ENCODE data around the gene TRPM2. TPM values are rescaled to one million over a fixed set of nuclear protein-coding genes. Genes with fewer than 3 reads are reported as not detected.

TRPM2 gene
- total and polyA plus RNA-seq, 2 of the 4 experiments (the other 2 are of a cell fraction): not detected

- H3K56ac ChIP-seq (ENCODE audit: extremely low read depth, insufficient read depth, low read length): no peak overlapping the region
- H2BK120ac ChIP-seq (ENCODE audit: low read depth, low read length): no peak overlapping the region
- intact Hi-C loops (cut with micrococcal nuclease): no loop called here
- H2BK15ac ChIP-seq (ENCODE audit: low read depth, low read length): no peak overlapping the region
- ChIA-PET CTCF (interaction anchor here (0.6 kb wide), 1 partner anchor 31 kb away, joined by 3 read pairs; no protein-coding TSS in a partner anchor), POLR2A (ENCODE audit: unreplicated experiment) (no interaction called here)
- no peak overlapping the region for H4K5ac ChIP-seq (ENCODE audit: low read depth, low read length)
- no peak for DNase-seq
- 79% methylated on average over 5 of the region's 16 CpGs; no CpG with 5 or more reads in 1 of the 2 experiments for WGBS, 2 experiments (ENCODE audit: extremely low coverage in 2 of 2, insufficient read length in 1 of 2)
- no peak overlapping the region for H2AK9ac ChIP-seq (replicated peaks; ENCODE audit: low read depth, low read length, poor library complexity)
- ATAC-seq (ENCODE audit: low read depth): no peak
- no peak overlapping the region for H4K8ac ChIP-seq (ENCODE audit: low read depth in 2 of 2, low read length in 2 of 2)
- H3K27me3 ChIP-seq (ENCODE audit: control insufficient read depth, insufficient read depth, low read length): no peaks in the 10 kb centered on the region
- H2BK20ac ChIP-seq (ENCODE audit: low read depth, low read length): no peak overlapping the region
- H3K4me1 ChIP-seq (ENCODE audit: control insufficient read depth, insufficient read depth, low read length): peaks cover 21% of the 10 kb centered on the region
- TF ChIP-seq BHLHE40 (IDR thresholded peaks at IDR 0.05; ENCODE audit: low read depth, low read length) (no peak), CHD1 (IDR thresholded peaks at IDR 0.05; ENCODE audit: low read depth, low read length) (no peak), ELK1 (IDR thresholded peaks at IDR 0.05; ENCODE audit: borderline replicate concordance, low read depth, low read length) (no peak)
- no peak overlapping the region for H3K14ac ChIP-seq (replicated peaks; ENCODE audit: low read depth, low read length)
- H3K9me1 ChIP-seq (ENCODE audit: insufficient read depth, low read length): no peaks in the 10 kb centered on the region
- no peak overlapping the region for H3K4ac ChIP-seq (ENCODE audit: low read depth, low read length)
- H3K4me2 ChIP-seq (ENCODE audit: low read depth, low read length): no peak overlapping the region
- BruUV-seq (replicated peaks): no TSS peak
- peaks cover 15 to 56% of the 10 kb centered on the region in 2 experiments for H3K79me1 ChIP-seq (ENCODE audit: low read depth in 1 of 2, low read length in 2 of 2)
- H4K91ac ChIP-seq (ENCODE audit: insufficient read depth, low read depth, low read length): no peak overlapping the region
- dilution Hi-C loops (cut with HindIII; ENCODE audit: low sequenced_read_pairs, unreplicated experiment): no loop called here
- peak overlapping the region; percentile 56; the same call in 1 of the 2 replicates for H2AK5ac ChIP-seq (ENCODE audit: low read depth, low read length)
- no peak overlapping the region for H3K27ac ChIP-seq (ENCODE audit: insufficient read depth, low read length)
- no peak overlapping the region for H3K9ac ChIP-seq (ENCODE audit: low read depth, low read length)
- H3K36me3 ChIP-seq (ENCODE audit: control insufficient read depth, insufficient read depth, low read length): peaks cover 15% of the 10 kb centered on the region
- no peak overlapping the region for H3K4me3 ChIP-seq (ENCODE audit: insufficient read depth, low read depth, low read length)
- H2AFZ ChIP-seq (replicated peaks; ENCODE audit: low read length, poor library complexity): no peak overlapping the region
- in situ Hi-C loops (cut with MboI; ENCODE audit: low sequenced_read_pairs): no loop called here
- H4K20me1 ChIP-seq (ENCODE audit: insufficient read depth, low read length): peaks cover 70% of the 10 kb centered on the region
- no peak overlapping the region; the same call in 1 of the 2 replicates for H3K23ac ChIP-seq (ENCODE audit: low read depth, low read length)
- no peak overlapping the region for H2BK5ac ChIP-seq (ENCODE audit: low read depth, low read length, poor library complexity, severe bottlenecking)
- H3K9me3 ChIP-seq (ENCODE audit: control insufficient read depth, insufficient read depth, low read length): no peaks in the 10 kb centered on the region
- no peak overlapping the region for H3K18ac ChIP-seq (ENCODE audit: low read depth, low read length)
These were observed 49.3 kb upstream of the TRPM2 start for GRCh38 chr21:44304011-44304616.

Measured in IMR-90 (cell line).